GM21723 (cell line): ENCODE measurements around the gene ATG7.
A peak's percentile ranks its signal among the peaks of the same experiment; 100 is the strongest.

ENCODE experiments used
- ATAC-seq: cut with Tn5 transposase; IDR thresholded peaks from one replicate; pipeline ENCODE4 v1.9.1; 2021; ENCODE audit warnings: mild to moderate bottlenecking, moderate library complexity; ENCODE audit not compliant: unreplicated experiment

Gene ATG7

GRCh38 chr3:11290743-11291680, 18.8 kb downstream of the ATG7 start:
- ATAC-seq = peak; percentile 46

- ATAC-seq = no peak
Measured at GRCh38 chr3:11291808-11292207, 19.6 kb downstream of the ATG7 start.

GRCh38 chr3:11297126-11297525, 24.9 kb downstream of the ATG7 start:
- ATAC-seq = no peak

- ATAC-seq = peak; percentile 92
Measured at GRCh38 chr3:11300970-11301369, 28.8 kb downstream of the ATG7 start.

GRCh38 chr3:11302444-11302843, 30.2 kb downstream of the ATG7 start:
- ATAC-seq = no peak

GRCh38 chr3:11304175-11304574, 32.0 kb downstream of the ATG7 start:
- ATAC-seq = no peak

GRCh38 chr3:11305509-11305908, 33.3 kb downstream of the ATG7 start:
- no peak for ATAC-seq

- ATAC-seq = no peak
Measured at GRCh38 chr3:11306817-11307589, 34.8 kb downstream of the ATG7 start.

GRCh38 chr3:11307830-11308432, 35.7 kb downstream of the ATG7 start:
- no peak for ATAC-seq

- no peak for ATAC-seq
Measured at GRCh38 chr3:11310258-11310657, 38.1 kb downstream of the ATG7 start.

GRCh38 chr3:11312166-11312565, 40.0 kb downstream of the ATG7 start:
- ATAC-seq = no peak

GRCh38 chr3:11317300-11317699, 45.1 kb downstream of the ATG7 start:
- no peak for ATAC-seq

GRCh38 chr3:11322931-11323330, 50.7 kb downstream of the ATG7 start:
- no peak for ATAC-seq

- no peak for ATAC-seq
Measured at GRCh38 chr3:11323813-11324212, 51.6 kb downstream of the ATG7 start.

GRCh38 chr3:11327619-11328018, 55.4 kb downstream of the ATG7 start:
- ATAC-seq = no peak

- no peak for ATAC-seq
Measured at GRCh38 chr3:11328196-11328945, 56.2 kb downstream of the ATG7 start.

GRCh38 chr3:11329777-11330176, 57.6 kb downstream of the ATG7 start:
- ATAC-seq = no peak

- no peak for ATAC-seq
Measured at GRCh38 chr3:11331101-11331500, 58.9 kb downstream of the ATG7 start.

GRCh38 chr3:11335056-11335608, 62.9 kb downstream of the ATG7 start:
- ATAC-seq = peak; percentile 78

- no peak for ATAC-seq
Measured at GRCh38 chr3:11339541-11339940, 67.3 kb downstream of the ATG7 start.
